ENCODE data around the gene B9D1.

- TF ChIP-seq, protein P1, sequence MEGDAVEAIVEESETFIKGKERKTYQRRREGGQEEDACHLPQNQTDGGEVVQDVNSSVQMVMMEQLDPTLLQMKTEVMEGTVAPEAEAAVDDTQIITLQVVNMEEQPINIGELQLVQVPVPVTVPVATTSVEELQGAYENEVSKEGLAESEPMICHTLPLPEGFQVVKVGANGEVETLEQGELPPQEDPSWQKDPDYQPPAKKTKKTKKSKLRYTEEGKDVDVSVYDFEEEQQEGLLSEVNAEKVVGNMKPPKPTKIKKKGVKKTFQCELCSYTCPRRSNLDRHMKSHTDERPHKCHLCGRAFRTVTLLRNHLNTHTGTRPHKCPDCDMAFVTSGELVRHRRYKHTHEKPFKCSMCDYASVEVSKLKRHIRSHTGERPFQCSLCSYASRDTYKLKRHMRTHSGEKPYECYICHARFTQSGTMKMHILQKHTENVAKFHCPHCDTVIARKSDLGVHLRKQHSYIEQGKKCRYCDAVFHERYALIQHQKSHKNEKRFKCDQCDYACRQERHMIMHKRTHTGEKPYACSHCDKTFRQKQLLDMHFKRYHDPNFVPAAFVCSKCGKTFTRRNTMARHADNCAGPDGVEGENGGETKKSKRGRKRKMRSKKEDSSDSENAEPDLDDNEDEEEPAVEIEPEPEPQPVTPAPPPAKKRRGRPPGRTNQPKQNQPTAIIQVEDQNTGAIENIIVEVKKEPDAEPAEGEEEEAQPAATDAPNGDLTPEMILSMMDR (IDR thresholded peaks at IDR 0.05), result no peak
- TF ChIP-seq POLR2A (IDR thresholded peaks at IDR 0.05), result no peak
These were observed 68.1 kb downstream of the B9D1 start for GRCh38 chr17:19294443-19294842.

Measured in uterus (tissue), 2 donors.